NCI-H1436 treated with DMSO at 0.1 percent for 48 hours (cell line): ENCODE measurements around the gene LHX5.

ENCODE experiments used
- DNase-seq: peaks from one replicate; lab custom pipeline; 2025; lab: John Stamatoyannopoulos, UW

The LHX5 gene

GRCh38 chr12:113439301-113439597 lies 32.4 kb downstream of the LHX5 start:
- no peak for DNase-seq

DNA sequence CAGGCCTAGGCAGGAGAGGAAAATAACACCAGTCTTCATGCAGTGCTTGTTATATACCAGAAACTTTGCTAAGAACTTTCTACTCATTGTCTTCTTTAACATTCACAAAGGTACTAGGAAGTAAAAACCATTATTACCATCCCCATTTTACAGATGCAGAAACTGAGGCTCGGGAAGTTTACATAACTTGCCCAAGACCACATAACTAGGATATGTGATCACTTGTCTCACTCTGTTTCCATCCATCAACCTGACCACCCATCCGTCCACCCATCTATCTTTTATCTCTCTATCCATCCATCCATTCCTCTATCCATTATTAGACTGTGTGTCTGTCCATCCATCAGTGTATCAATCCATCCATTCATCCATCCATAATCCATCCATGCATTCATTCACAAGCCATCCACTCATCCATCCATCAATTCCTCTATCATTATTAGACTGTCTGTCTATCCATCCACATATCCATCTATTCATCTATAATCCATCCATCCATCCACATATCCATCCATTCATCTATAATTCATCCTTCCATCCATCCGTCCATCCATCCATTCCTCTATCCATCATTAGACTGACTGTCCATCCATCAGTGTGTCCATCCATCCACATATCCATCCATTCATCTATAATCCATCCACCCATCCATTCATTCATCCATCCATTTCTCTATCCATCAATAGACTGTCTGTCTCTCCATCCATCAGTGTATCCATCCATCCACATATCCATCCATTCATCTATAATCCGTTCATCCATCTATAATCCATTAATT lies 33.0 kb downstream of the LHX5 start:
- no peak for DNase-seq

- DNase-seq, result no peak
Observed at GRCh38 chr12:113437729-113438100, 34.0 kb downstream of the LHX5 start.

GRCh38 chr12:113436993-113437728 lies 34.5 kb downstream of the LHX5 start:
- no peak for DNase-seq

- no peak for DNase-seq
Observed at GRCh38 chr12:113436586-113436985, 35.1 kb downstream of the LHX5 start.

DNA sequence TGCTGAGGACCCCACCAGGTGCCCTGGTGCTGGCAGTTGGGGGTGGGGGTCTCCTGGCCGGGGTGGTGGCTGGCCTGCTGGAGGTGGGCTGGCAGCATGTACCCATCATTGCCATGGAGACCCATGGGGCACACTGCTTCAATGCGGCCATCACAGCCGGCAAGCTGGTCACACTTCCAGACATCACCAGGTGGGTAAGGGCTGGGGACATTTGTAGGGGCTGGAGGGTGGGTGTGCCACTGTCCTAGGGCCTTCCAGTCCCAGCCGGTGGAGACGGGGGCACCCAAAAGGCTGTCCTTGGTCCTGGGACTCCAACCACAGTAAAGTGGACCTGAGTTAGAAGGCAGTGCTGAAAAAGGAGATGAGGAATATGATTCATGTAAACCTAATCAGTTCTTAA lies 36.3 kb downstream of the LHX5 start:
- DNase-seq, result no peak

DNA sequence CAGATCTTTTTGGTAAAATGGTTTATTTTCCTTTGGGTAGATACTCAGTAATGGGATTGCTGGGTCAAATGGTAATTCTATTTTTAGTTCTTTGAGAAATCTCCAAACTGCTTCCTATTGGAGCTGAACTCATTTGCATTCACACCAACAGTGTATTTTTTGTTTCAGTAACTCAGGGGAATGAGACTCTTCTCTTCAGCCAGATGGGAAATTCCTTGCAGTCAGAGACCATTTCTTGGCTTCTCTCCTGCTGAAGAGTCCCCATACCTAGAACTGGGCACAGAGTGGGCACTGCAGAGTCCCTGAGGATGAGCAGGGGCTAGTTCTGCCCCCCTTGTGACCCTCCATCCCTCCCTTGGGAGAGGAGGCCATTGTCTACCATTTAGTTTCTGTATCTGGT lies 38.7 kb downstream of the LHX5 start:
- DNase-seq, result no peak

DNA sequence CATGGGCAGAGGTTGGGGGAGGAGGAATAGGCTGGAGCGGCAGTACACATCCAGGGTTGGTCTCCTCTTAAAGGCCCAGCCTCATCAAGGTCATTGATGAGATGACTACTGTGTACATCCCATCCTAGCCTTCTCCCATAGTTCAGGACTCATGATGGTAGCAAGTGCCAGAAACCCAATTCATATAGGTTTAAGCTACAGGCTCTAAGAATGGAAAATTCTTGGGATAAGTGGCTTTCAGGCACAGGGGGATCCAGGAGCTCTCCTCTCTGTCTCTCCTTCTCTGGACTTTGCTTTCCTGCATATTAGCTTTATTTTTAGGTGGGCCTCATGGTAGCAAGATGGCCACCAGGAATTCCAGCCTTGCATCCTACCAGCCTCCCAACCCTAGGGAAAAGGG lies 43.2 kb downstream of the LHX5 start:
- no peak for DNase-seq

DNA sequence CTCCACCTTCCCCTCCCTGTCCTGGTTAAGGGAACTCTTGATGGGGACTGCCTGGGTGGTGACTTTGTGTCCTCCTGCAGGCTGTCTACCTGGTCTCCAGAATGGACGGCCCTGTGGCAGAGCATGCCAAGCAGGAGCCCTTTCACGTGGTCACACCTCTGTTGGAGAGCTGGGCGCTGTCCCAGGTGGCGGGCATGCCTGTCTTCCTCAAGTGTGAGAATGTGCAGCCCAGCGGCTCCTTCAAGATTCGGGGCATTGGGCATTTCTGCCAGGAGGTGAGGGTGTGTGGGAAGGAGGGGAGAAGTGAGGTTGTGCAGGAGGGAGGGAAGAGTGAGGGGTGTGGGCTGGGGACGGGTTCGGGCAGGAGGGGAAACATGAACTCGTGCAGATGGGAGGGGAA lies 43.8 kb downstream of the LHX5 start:
- no peak for DNase-seq

DNA sequence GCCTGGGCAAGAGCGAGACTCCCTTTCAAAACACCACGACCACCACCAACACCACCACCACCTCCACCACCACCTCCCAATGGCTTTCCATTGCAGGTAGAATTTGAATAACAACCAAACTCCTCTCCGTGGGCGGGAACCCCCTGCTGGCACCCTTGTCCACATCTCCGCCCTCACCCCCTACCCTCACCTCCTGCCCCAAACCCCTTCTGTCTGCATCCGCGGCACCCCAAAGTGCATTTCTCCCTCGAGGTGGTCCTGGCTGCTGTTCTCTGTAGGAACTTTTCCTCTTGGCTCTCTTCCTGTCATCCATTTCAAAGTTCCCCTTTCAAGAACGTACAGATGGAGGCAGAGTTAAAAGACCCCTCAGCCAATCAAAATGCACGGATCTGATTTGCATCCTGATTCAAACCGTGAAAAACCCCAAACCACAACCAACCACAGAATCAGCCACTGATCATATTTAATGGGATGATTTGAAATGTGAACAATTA lies 45.7 kb downstream of the LHX5 start:
- DNase-seq, result no peak

DNA sequence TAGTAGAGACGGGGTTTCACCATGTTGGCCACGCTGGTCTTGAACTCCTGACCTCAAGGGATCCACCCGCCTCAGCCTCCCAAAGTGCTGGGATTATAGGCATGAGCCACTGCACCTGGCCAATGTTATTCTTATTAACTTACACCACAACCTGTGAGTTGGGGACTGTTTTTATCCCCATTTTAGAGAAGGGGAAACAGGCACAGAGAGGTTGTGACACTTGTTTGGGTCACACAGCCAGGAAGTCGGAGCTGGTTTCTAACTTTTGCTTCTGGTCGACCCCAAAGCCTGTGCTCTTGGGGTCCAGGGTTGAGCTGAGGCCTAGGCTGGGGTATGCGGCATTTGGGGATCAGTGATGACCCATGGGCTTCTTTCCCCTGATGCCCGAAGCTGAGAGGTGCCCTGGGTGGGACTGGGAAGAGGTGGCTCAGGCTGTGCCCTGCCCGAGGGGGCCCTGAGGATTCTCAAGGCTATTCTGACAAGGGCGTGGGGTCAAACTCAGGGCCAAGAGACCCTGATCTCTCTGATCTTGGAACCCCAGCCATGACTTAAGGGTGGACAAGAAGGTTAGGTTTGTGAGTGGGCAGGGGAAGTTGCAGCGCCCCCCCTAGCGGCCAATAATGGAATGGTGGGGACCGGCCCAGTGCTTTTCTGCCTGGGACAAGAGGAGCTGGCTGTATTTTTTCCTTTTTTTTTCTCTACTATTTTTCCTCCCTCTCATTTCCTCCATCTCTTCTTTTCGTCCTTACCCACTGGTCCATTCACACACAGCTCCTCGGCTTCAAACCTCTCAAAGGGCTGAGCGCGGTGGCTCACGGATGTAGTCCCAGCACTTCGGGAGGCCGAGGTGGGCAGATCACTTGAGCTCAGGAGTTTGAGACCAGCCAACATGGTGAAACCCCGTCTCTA lies 46.5 kb downstream of the LHX5 start:
- DNase-seq, result no peak

- DNase-seq, result no peak
Observed at GRCh38 chr12:113424456-113424855, 47.2 kb downstream of the LHX5 start.

DNA sequence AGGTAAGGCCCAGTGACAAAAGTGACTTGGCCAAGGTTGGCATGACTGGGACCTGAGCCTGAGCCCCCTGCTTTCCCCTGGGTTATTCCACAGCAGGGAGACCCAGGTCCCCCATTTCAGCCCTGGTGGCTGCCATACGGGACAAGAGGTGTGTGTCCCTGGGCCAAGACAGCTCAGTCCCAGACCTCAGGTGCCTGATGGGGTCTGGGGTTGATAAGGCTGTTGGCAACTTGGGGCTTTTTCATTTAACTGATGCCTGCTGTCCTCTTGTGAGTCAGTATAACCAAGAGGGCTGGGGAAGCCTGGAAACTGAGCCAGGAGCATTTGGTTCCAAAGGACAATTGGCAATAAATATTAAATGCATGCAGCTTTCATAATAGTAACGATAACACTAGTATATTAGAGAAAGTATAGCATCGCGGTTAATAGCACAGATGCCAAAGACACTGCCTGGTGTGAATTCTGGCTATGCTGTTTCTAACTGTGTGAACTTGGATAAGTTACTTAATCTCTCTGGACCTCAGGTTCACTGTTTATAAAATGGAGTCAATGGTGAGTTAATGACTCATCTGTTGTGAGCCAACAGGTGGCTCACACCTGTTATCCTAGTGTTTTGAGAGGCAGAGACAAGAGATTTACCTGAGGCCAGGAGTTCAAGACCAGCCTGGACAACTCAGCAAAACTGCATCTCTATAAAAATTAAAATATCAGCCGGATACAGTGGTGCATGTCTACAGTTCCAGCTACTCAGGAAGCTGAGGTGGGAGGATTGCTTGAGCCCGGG lies 48.6 kb downstream of the LHX5 start:
- no peak for DNase-seq

DNA sequence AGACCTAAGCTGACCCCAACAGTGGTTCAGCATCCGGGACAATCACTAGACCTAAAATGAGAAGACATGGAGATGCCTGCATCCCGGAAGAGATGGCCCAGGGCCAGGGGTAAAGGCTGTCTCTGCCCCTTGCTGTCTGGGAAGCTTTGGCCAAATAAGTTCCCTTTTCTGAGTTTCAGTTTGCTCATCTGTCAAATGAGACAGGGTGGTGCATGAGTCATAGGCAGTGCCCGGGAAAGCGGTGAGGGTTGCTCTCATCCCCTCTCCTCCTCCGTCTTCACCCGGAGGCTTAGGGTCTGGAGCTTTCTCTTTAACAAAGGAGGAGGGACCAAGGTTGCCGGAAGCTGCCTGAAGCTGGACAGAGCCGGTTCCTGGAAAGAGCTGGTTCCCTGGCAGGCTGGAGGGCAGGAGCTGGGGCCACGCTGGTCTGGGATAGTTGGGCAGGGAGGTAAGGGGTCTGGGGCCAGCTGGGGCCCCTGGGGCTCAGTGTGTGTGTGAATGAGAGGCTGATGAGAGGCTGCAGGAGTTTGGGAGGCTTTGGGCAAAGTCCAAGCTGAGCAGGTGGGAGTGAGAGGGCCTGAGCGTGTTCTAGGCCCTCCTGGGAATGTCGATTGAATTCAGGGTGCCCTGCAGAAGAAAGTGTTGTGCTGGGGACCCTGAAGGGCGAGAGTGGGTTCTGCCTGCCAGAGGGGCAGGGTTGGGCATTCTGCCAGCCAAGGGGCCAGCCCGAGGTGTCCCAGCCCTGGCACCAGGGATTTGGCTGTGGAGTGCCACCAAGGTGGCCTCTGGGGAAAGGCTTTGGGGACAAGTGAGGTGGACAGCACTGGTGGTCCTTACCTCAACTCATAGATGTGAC lies 49.4 kb downstream of the LHX5 start, which contains the start of gene SDSL:
Gene SDSL, plus strand, starts transcription at position 351 of the 856 bp plus-strand sequence. CDS start 5,603 bp downstream, outside the sequence.
- DNase-seq, result no peak

DNA sequence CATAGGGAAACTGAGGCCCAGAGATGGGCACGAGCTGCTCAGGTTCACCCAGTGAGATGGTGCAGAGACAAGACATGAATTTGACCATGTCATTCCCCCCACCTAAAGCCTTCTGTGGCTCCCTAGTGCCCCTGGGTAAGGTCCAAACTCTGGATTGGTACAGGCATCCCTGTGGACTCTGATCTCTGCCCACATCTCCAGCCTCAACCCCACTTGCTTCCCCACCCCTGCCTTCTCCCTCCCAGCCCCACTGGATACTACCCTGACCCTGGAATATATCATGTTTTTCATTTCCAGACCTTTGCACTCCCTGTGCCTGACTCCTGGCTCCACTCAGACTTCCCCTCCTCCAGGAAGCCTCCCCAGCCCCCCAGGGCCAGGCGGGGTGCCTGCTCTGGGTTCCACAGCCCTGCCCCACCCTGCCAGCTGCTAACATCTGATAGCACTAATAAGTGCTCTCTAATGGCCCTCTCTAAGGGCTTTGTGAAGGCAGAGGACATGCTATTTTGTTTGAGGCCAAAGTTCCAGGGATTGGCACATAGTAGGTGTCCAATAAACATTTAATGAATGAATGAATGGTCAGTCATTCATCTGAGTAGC lies 50.6 kb downstream of the LHX5 start:
- no peak for DNase-seq

DNA sequence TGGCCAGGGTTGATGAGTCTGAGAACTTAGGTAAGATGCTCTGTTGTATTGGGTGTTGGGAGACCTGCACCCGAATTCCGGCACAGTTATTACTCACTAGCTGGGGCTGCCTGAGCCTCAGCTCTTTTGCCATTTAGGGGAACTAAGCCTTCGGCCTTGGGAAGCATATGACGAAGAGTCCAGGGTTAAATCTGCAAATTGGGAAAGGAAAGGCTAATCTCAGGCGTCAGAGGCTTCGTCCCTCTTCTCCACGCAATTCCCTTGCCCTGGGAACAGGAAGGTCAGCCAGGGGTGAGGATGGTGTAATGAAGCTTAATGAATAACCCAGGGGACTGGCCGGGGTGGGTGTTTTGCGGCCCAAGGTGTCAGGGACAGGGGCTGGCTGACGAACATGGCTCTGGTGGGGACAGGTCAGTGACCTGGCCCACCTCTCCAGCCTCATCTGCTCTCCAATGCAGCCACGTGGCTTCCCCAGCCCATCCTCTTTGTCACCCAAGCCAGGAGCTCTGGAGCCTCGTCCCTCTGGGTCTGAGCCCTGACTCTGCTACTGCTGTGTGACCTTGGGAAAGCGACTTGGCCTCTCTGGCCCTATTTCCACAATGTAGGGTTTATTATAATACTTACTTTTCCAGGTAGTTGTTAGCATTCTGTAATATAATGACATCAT lies 53.3 kb downstream of the LHX5 start:
- no peak for DNase-seq

DNA sequence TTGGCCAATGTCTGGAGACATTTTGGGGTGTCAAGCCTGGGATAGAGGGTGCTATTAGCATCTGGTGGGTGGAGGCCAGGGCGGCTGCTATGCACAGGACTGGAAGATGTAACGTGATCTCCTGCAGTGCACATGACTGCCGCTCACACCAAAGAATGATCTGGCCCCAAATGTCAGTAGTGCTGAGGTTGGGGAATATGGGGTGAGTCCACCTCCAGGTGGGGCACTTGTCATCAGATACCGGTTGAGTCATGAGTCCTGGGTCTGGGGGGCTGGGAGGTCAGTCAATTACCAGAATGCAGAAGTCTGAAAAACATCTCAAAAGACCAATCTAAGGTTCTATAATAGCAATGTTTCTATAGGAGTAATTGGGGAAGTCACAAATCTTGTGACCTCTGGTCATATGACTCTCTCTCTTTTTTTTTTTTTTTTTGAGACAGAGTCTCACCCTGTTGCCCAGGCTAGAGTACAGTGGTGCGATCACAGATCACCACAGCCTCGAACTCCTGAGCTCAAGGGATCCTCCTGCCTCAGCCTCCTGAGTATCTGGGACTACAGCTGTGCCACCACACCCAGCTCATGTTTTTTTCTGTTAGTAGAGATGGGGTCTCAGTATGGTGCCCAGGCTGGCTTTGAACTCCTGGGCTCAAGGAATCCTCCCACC lies 55.4 kb downstream of the LHX5 start:
- DNase-seq, result no peak

- DNase-seq, result no peak
Observed at GRCh38 chr12:113414519-113415038, 57.1 kb downstream of the LHX5 start.

- DNase-seq, result no peak
Observed at GRCh38 chr12:113413488-113413939, 58.2 kb downstream of the LHX5 start.
